MCF 10A (cell line): ENCODE data around the gene CHST15. TPM values are rescaled to one million over a fixed set of nuclear protein-coding genes. Genes with fewer than 3 reads are reported as not detected.

Source experiments
- BruUV-seq: library from RNA; stranded (reverse); fragments of 400-500 nt; replicated peaks from 2 replicates; lab custom pipeline; 2021; lab: Mats Ljungman, UMichigan
- CTCF ChIA-PET: fragments of 300-600 bp; sonication (Branson Sonifier 250); formaldehyde crosslinking; extraction: SDS; loops from one replicate; lab custom pipeline; 2021; ENCODE audit warnings: antibody characterized with exemption, inconsistent platforms; lab: Yijun Ruan, JAX
- POLR2A ChIA-PET: fragments of 300-600, 350-650 bp; sonication (Branson Sonifier 250); formaldehyde crosslinking; extraction: SDS; loops from one replicate; lab custom pipeline; 2020; ENCODE audit warnings: antibody characterized with exemption, inconsistent platforms; lab: Yijun Ruan, JAX
- DNase-seq: peaks from one replicate; pipeline ENCODE4 v3.0.0-alpha.2; 2018; ENCODE audit not compliant: unreplicated experiment
- H3K27ac Mint-ChIP-seq: one replicate; pipeline ENCODE4 v1.8.0; 2022; ENCODE audit warnings: mild to moderate bottlenecking, low read depth, mixed read lengths; ENCODE audit not compliant: unreplicated experiment
- H3K27me3 Mint-ChIP-seq: one replicate; pipeline ENCODE4 v1.8.0; 2022; ENCODE audit warnings: mixed read lengths; ENCODE audit not compliant: insufficient read depth, unreplicated experiment
- H3K36me3 Mint-ChIP-seq: one replicate; pipeline ENCODE4 v1.8.0; 2022; ENCODE audit warnings: mild to moderate bottlenecking, moderate library complexity, mixed read lengths; ENCODE audit not compliant: insufficient read depth, unreplicated experiment
- H3K4me1 Mint-ChIP-seq: one replicate; pipeline ENCODE4 v1.8.0; 2022; ENCODE audit warnings: mixed read lengths; ENCODE audit not compliant: insufficient read depth, unreplicated experiment
- H3K4me3 Mint-ChIP-seq: one replicate; pipeline ENCODE4 v1.8.0; 2022; ENCODE audit warnings: mild to moderate bottlenecking, moderate library complexity, mixed read lengths; ENCODE audit not compliant: unreplicated experiment
- H3K9me3 Mint-ChIP-seq: one replicate; pipeline ENCODE4 v1.8.0; 2022; ENCODE audit warnings: mixed read lengths; ENCODE audit not compliant: unreplicated experiment
- intact Hi-C: fragments of 100-400 bp; cut with micrococcal nuclease; formaldehyde crosslinking; loops from 2 replicates; pipeline ENCODE4 v1.14.1; 2022
- total RNA-seq: library from RNA; stranded (reverse); gene quantifications from 2 replicates; pipeline ENCODE4 v1.2.3, GENCODE V29; 2022
- TF ChIP-seq, protein P1 (sequence below): fragments of 200-600 bp; IDR thresholded peaks from one replicate; pipeline ENCODE4 v1.8.0; 2022; ENCODE audit warnings: antibody characterized with exemption, mild to moderate bottlenecking; ENCODE audit not compliant: unreplicated experiment

The CHST15 gene
- total RNA-seq, 1 experiment from 2014 or later = 32.8 TPM

DNA sequence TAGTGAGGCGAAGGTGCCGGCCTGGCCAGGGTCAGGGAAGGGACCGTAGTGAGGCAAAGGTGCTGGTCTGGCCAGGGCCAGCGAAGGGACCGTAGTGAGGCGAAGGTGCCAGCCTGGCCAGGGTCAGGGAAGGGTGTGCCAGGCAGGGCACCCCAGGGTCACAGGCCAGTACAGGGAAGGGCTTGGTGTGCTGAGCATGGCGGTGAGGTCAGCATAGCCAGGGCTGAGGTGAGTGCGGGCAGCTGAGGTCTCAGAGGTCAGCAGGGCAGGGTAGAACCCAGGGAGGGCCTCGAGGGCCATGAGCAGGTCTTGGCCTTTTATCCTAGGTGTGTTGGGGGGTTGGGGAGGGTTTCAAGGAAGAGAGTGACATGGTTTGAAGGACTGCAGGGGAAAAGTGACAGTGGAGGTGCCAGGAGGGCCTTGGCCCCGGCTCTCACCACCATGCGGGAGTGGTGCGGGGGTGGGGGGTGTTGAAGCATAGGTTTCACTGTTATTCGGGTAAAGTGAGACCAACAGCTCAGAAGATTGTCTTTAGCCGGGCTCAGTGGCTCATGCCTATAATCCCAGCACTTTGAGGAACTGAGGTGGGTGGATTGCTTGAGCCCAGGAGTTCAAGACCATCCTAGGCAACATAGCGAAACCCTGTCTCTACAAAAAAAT lies 93.3 kb downstream of the CHST15 start:
- POLR2A ChIA-PET = interaction anchor here (1.1 kb wide), 1 partner anchor 54 kb away, joined by 4 read pairs; no protein-coding TSS in a partner anchor
- TF ChIP-seq, protein P1, sequence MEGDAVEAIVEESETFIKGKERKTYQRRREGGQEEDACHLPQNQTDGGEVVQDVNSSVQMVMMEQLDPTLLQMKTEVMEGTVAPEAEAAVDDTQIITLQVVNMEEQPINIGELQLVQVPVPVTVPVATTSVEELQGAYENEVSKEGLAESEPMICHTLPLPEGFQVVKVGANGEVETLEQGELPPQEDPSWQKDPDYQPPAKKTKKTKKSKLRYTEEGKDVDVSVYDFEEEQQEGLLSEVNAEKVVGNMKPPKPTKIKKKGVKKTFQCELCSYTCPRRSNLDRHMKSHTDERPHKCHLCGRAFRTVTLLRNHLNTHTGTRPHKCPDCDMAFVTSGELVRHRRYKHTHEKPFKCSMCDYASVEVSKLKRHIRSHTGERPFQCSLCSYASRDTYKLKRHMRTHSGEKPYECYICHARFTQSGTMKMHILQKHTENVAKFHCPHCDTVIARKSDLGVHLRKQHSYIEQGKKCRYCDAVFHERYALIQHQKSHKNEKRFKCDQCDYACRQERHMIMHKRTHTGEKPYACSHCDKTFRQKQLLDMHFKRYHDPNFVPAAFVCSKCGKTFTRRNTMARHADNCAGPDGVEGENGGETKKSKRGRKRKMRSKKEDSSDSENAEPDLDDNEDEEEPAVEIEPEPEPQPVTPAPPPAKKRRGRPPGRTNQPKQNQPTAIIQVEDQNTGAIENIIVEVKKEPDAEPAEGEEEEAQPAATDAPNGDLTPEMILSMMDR = no peak
- CTCF ChIA-PET = interaction anchor here (0.6 kb wide), 1 partner anchor 472 kb away, joined by 3 read pairs; no protein-coding TSS in a partner anchor
- no peaks in the 10 kb centered on the region for H3K27me3 Mint-ChIP-seq
- no peaks in the 10 kb centered on the region for H3K9me3 Mint-ChIP-seq
- DNase-seq = no peak
- intact Hi-C loops = loop anchor here (5.0 to 10.0 kb wide), 2 partner anchors 107 to 535 kb away; no protein-coding TSS in a partner anchor
- peak overlapping the region; percentile 13 for H3K27ac Mint-ChIP-seq
- no peak overlapping the region for H3K4me3 Mint-ChIP-seq
- H3K4me1 Mint-ChIP-seq = peaks cover 51% of the 10 kb centered on the region
- BruUV-seq = no TSS peak
- peaks cover 12% of the 10 kb centered on the region for H3K36me3 Mint-ChIP-seq

DNA sequence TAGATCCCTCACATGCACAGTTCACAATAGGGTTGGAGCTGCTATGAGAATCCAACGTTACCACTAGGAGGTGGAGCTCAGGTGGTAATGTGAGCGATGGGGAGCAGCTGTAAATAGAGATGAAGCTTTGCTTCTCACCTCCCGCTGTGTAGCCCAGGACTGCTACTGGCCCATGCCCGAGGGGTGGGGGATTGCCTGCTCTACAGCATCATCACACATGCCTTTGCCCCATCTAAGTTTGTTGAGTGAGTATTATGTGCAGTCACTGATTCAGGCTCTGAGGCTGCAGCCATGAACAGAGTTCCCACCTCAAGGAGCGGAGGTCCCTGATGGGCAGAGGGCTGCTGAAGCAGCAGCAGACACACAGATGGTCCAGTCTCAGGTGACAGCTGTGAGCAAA lies 94.1 kb downstream of the CHST15 start:
- no peak overlapping the region for H3K4me3 Mint-ChIP-seq
- no peak for DNase-seq
- peaks cover 1% of the 10 kb centered on the region for H3K27me3 Mint-ChIP-seq
- peaks cover 56% of the 10 kb centered on the region for H3K4me1 Mint-ChIP-seq
- peaks cover 12% of the 10 kb centered on the region for H3K36me3 Mint-ChIP-seq
- CTCF ChIA-PET = interaction anchor here (0.8 to 8.2 kb wide), 2 partner anchors 92 to 389 kb away, joined by 3 to 306 read pairs; no protein-coding TSS in a partner anchor
- POLR2A ChIA-PET = interaction anchor here (0.7 to 2.5 kb wide), 2 partner anchors 44 to 94 kb away, joined by 3 to 9 read pairs; partner anchors contain the start of gene CHST15
- no peaks in the 10 kb centered on the region for H3K9me3 Mint-ChIP-seq
- no TSS peak for BruUV-seq
- H3K27ac Mint-ChIP-seq = no peak overlapping the region
- TF ChIP-seq, protein P1 = no peak
- intact Hi-C loops = loop anchor here (5.0 to 10.0 kb wide), 2 partner anchors 108 to 536 kb away; no protein-coding TSS in a partner anchor

DNA sequence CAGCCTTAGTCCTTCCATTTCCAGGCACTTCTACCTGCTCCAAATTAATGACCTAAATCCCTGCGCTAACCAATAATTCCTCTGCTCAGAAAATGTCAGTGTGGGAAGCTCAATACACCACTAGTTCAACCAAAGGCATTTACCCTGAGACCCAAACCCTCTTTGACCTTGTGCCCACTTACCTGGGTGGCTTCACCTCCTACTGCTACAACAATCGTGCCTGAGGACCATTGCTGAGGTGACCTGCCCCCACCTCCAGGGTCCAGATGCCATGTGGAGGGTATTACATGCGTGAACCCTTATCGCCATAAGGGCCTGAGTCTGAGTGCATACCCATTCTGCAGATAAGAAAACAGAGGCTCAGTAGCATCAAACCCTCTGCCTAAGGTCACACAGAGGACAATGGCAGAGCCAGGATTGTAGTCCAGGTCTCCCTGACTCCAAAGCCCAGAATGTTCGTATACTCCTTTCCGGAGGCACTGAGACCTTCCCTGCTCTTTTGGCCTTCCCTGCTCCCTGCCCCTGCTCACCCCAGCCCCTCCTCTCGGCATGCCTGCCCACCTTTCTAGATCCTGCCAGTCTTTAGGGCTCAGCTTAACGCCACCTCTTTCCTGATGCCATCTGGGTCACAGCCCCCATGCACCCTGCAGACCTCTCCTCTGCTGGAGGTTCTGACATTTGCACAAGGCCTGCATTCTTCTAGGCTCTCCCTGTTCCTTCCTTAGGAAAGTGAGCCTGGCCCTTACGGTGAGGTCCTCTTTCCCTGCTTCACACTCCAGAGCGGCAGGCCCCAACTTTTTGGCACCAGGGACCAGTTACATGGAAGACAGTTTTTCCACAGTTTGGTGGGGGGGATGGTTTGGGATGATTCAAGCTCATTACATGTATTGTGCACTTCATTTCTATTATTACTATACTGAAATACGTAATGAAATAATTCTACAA lies 94.9 kb downstream of the CHST15 start:
- peak overlapping the region; percentile 75 for H3K27ac Mint-ChIP-seq
- DNase-seq = no peak
- H3K27me3 Mint-ChIP-seq = peaks cover 9% of the 10 kb centered on the region
- ChIA-PET POLR2A (interaction anchor here (0.7 to 4.7 kb wide), 8 partner anchors 45 to 417 kb away, joined by 3 to 46 read pairs (median 12); partner anchors contain the start of gene CHST15), CTCF (interaction anchor here (0.7 to 8.2 kb wide), 6 partner anchors 91 to 410 kb away, joined by 3 to 306 read pairs (median 38); partner anchors contain the start of gene CHST15)
- H3K4me1 Mint-ChIP-seq = peaks cover 63% of the 10 kb centered on the region
- TF ChIP-seq, protein P1 = no peak
- no peak overlapping the region for H3K4me3 Mint-ChIP-seq
- BruUV-seq = no TSS peak
- H3K36me3 Mint-ChIP-seq = peaks cover 19% of the 10 kb centered on the region
- no peaks in the 10 kb centered on the region for H3K9me3 Mint-ChIP-seq
- intact Hi-C loops = loop anchor here (5.0 to 10.0 kb wide), 2 partner anchors 109 to 536 kb away; no protein-coding TSS in a partner anchor
